Adrenal gland (tissue), 5 donors: ENCODE results near the gene ENPP6.

Experiments
- CTCF ChIP-seq, 6 experiments: fragments of 450-650 bp in 4 of 6; fragments of 200-600 bp in 2 of 6; sonication (generic) in 1 of 6; IDR thresholded peaks; 1 replicate in 5 of 6; 2 replicates in 1 of 6; pipeline versions ENCODE4 v1.5.1 to v1.8.0; 2016 to 2021; ENCODE audit warnings: antibody characterized with exemption in 6 of 6, mild to moderate bottlenecking in 2 of 6, moderate library complexity in 1 of 6
- POLR2A ChIP-seq, 2 donors: fragments of 450-650 bp; IDR thresholded peaks; one replicate each; pipeline ENCODE4 v1.6.1; 2017; ENCODE audit warnings: antibody characterized with exemption in 2 of 2, mild to moderate bottlenecking in 2 of 2, moderate library complexity in 1 of 2
- donor health status: DM: no; HTN: no; CAD: no.

- TF ChIP-seq CTCF (IDR thresholded peaks at IDR 0.05) (no peak), POLR2A (IDR thresholded peaks at IDR 0.05) (no peak)
Measured at GRCh38 chr4:184094532-184095159, 123.0 kb downstream of the ENPP6 start.
